ENCODE results near the gene PANK3.

GRCh38 chr5:168513861-168514428 is 65.2 kb downstream of the PANK3 start:
- TF ChIP-seq ELF4 (IDR thresholded peaks at IDR 0.05) (no peak), BHLHE40 (IDR thresholded peaks at IDR 0.05; ENCODE audit: borderline replicate concordance) (no peak), SP1 (IDR thresholded peaks at IDR 0.05) (no peak), NFRKB (IDR thresholded peaks at IDR 0.05) (no peak)

Data from HEK293T (cell line).